Measurements from ENCODE around the gene PCYT1A. TPM values are rescaled to one million over a fixed set of nuclear protein-coding genes. Genes with fewer than 3 reads are reported as not detected.
"Not testable (repeated sequence)": the region's sequence is repeated elsewhere in the genome, so short reads cannot be mapped to it uniquely, and the experiment has no call there.

The PCYT1A gene
- total RNA-seq, 1 donor from 2014 or later: 83.6 TPM

GRCh38 chr3:196194542-196194915 lies 93.0 kb downstream of the PCYT1A start:
- DNase-seq (ENCODE audit: low read depth): no peak

- no peak for DNase-seq (ENCODE audit: low read depth)
Observed at GRCh38 chr3:196193736-196194541, 93.6 kb downstream of the PCYT1A start.

- DNase-seq (ENCODE audit: low read depth): peak; percentile 58
Observed at GRCh38 chr3:196193133-196193735, 94.3 kb downstream of the PCYT1A start.

GRCh38 chr3:196192524-196193051 lies 94.9 kb downstream of the PCYT1A start:
- DNase-seq (ENCODE audit: low read depth): peak; percentile 91

GRCh38 chr3:196192036-196192523 lies 95.4 kb downstream of the PCYT1A start:
- DNase-seq (ENCODE audit: low read depth): no peak

GRCh38 chr3:196189566-196190347 lies 97.8 kb downstream of the PCYT1A start:
- no peak for DNase-seq (ENCODE audit: low read depth)

GRCh38 chr3:196186651-196187573 lies 100.6 kb downstream of the PCYT1A start:
- peak; percentile 89 for DNase-seq (ENCODE audit: low read depth)

- DNase-seq (ENCODE audit: low read depth): no peak
Observed at GRCh38 chr3:196184881-196185280, 102.6 kb downstream of the PCYT1A start.

GRCh38 chr3:196184169-196184432 lies 103.4 kb downstream of the PCYT1A start:
- DNase-seq (ENCODE audit: low read depth): not testable (repeated sequence)

- DNase-seq (ENCODE audit: low read depth): no peak
Observed at GRCh38 chr3:196181127-196181546, 106.4 kb downstream of the PCYT1A start.

GRCh38 chr3:196180346-196180745 lies 107.2 kb downstream of the PCYT1A start:
- no peak for DNase-seq (ENCODE audit: low read depth)

Other genes starting within 250 kb of the PCYT1A start
- 69.1 and 106 TPM in 2 replicates for gene TFRC, start 205.6 kb downstream of the PCYT1A start, total RNA-seq
- not detected in 2 replicates for gene ZDHHC19, start 76.3 kb downstream of the PCYT1A start, total RNA-seq
- gene SLC51A, start 71.2 kb downstream of the PCYT1A start, total RNA-seq: not detected in 2 replicates
- gene DYNLT2B, start 30.5 kb upstream of the PCYT1A start, total RNA-seq: 9.1 and 12.0 TPM in 2 replicates
- gene TM4SF19, start 50.7 kb upstream of the PCYT1A start, total RNA-seq: 2.4 and 2.7 TPM in 2 replicates
- gene UBXN7, start 144.7 kb upstream of the PCYT1A start, total RNA-seq: 10.5 and 13.3 TPM in 2 replicates
- 9.2 and 13.2 TPM in 2 replicates for gene RNF168, start 216.0 kb upstream of the PCYT1A start, total RNA-seq
- gene SMCO1, start 227.6 kb upstream of the PCYT1A start, total RNA-seq: 0.53 TPM in 1 of 2 replicates, not detected in the other

All from myocyte (in vitro differentiated cells).